Measurements from ENCODE around the gene E2F4.

DNA sequence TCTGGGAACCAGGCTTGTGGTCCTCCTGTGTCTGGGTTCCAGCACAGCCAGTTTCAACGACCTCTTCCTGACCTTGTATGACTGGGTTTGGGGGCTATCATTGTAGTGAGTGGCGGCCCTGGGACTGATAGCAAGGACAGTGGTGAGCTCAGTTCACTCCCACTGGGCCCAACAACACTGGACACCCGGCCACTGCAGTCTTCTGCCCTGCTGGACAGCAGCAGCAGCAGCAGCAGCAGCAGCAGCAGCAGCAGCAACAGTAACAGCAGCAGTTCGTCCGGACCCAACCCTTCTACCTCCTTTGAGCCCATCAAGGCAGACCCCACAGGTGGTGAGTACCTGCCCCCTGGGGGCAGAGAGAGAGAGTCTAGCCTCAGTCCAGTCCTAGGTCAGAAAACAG, 3.7 kb downstream of the E2F4 start:
- TF ChIP-seq, protein P1, sequence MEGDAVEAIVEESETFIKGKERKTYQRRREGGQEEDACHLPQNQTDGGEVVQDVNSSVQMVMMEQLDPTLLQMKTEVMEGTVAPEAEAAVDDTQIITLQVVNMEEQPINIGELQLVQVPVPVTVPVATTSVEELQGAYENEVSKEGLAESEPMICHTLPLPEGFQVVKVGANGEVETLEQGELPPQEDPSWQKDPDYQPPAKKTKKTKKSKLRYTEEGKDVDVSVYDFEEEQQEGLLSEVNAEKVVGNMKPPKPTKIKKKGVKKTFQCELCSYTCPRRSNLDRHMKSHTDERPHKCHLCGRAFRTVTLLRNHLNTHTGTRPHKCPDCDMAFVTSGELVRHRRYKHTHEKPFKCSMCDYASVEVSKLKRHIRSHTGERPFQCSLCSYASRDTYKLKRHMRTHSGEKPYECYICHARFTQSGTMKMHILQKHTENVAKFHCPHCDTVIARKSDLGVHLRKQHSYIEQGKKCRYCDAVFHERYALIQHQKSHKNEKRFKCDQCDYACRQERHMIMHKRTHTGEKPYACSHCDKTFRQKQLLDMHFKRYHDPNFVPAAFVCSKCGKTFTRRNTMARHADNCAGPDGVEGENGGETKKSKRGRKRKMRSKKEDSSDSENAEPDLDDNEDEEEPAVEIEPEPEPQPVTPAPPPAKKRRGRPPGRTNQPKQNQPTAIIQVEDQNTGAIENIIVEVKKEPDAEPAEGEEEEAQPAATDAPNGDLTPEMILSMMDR (IDR thresholded peaks at IDR 0.05) = no peak
- TF ChIP-seq POLR2AphosphoS5 (IDR thresholded peaks at IDR 0.05) = no peak
- no peak for TF ChIP-seq POLR2A (IDR thresholded peaks at IDR 0.05)
- TF ChIP-seq EP300 (IDR thresholded peaks at IDR 0.05) = no peak

All from stomach (tissue), 4 donors.